Ovary (tissue), 3 donors: ENCODE results near the gene PARG.

Source experiments
- CTCF ChIP-seq, 3 donors: fragments of 450-650 bp in 2 of 3; fragments of 200-600 bp in 1 of 3; IDR thresholded peaks; one replicate each; pipeline versions ENCODE4 v1.5.1 to v1.8.0; 2016 to 2022; ENCODE audit warnings: antibody characterized with exemption in 3 of 3, mild to moderate bottlenecking in 1 of 3
- POLR2A ChIP-seq: fragments of 450-650 bp; IDR thresholded peaks from one replicate; pipeline ENCODE4 v1.6.1; 2017; ENCODE audit warnings: antibody characterized with exemption, mild to moderate bottlenecking, moderate library complexity
- donor health status: DM: no; HTN: no; CAD: no.

GRCh38 chr10:49844775-49845595, 96.8 kb downstream of the PARG start:
- TF ChIP-seq CTCF (IDR thresholded peaks at IDR 0.05): no peak
- TF ChIP-seq POLR2A: no peak
